Midbrain (tissue), 1 donor: ENCODE measurements around the gene DPYD.

ENCODE experiments used
- DNase-seq: peaks from one replicate; lab custom pipeline; 2025; lab: John Stamatoyannopoulos, UW

DPYD gene

DNA sequence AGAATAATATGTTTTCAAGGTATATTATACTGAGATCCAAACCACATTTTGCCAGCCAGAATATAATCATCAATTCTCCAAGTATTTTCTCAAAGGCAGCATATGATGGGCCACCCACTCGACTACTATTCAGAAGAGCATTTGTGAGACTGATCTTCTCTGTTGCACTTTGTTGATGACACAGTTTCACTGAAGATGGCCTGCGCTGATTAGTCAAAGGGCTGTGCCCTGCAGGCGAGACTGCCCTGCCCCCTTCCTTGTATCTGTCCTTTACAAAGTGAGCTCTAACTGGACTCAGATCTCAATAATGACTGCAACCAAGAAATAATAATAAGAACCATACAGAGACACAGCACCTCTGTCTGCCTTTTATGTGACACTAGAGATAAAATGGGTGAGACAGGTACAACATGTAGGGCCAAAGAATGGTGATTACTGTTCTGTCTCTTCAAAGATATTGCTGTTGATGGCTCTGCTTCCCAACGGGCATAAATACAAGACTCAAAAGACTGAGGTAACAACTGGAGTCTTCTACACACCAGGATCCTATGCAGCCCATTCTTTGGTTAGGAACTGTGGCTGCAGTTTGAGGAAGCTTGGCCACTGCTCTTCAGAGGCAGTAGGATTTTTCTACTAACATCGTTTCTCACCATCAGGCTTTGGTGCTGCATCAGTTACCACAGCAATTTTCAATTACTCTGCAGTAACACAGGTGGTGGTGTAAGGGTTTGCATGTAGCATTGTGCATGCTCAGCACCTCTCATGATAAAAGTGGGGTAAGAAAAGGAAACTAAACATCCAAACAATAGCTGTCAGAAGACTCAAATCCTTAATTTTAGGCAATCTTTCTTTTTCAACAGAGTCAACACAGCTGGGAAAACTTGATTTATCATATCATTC is 718.1 kb downstream of the DPYD start:
- DNase-seq, result no peak

GRCh38 chr1:97201641-97202040 is 719.2 kb downstream of the DPYD start:
- no peak for DNase-seq

- DNase-seq, result no peak
Observed at GRCh38 chr1:97200595-97200994, 720.2 kb downstream of the DPYD start.

GRCh38 chr1:97196825-97197516 is 723.9 kb downstream of the DPYD start:
- DNase-seq, result no peak

DNA sequence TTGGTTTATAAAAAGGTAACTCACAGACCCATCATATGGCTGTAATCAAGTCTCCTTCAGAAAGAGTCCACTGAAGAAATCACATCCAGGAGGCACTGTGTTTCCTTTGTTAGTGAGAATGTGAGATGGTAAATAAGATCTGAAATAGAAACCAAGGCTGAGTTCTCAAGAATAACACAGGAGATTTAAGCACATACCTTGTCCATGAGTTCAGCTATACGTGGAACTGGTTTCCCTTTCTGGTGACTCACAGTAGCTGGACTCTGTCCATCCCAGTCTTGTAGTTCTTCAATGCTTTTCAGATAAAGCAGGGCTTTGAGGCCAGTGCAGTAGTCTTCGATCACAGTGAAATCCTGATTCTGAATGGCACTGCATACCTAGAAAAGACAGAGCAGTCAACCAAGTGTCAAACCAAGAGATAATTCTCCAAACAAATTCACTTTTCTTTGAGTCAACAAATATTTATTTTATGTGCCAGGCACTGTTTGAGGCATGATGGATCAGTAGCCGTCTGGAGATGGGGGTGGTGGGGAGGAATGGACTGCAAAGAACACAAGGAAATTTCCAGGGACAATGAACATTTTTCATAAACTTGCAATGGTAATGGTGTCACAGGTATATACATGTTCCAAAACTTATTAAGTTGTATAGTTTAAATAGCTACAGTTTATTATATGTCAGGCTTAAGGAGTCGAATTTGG is 727.8 kb downstream of the DPYD start:
- DNase-seq, result no peak

- DNase-seq, result no peak
Observed at GRCh38 chr1:97190326-97190725, 730.5 kb downstream of the DPYD start.

- DNase-seq, result no peak
Observed at GRCh38 chr1:97186381-97186780, 734.5 kb downstream of the DPYD start.

GRCh38 chr1:97174039-97174704 is 746.7 kb downstream of the DPYD start:
- no peak for DNase-seq

GRCh38 chr1:97170300-97170699 is 750.5 kb downstream of the DPYD start:
- DNase-seq, result no peak

DNA sequence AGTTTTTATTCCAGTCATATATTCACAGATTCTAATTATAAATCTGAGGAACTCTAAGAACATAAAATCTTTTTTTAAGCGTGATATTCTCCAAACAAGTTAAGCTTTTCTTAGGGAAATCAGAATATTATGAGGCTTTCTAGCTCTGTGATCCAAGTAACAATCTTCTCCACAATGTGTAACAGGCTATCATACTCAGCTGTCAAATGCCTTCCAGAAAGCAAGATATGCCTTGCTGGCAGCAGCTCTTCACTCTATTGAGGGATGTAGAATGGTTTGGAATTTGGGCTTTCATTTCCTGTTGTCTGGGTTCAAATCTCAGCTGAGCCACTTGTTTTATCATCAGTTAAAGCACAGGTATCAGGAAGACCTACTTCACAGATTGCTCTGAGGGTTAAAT is 752.8 kb downstream of the DPYD start:
- DNase-seq, result no peak

- no peak for DNase-seq
Observed at GRCh38 chr1:97167246-97167645, 753.6 kb downstream of the DPYD start.

DNA sequence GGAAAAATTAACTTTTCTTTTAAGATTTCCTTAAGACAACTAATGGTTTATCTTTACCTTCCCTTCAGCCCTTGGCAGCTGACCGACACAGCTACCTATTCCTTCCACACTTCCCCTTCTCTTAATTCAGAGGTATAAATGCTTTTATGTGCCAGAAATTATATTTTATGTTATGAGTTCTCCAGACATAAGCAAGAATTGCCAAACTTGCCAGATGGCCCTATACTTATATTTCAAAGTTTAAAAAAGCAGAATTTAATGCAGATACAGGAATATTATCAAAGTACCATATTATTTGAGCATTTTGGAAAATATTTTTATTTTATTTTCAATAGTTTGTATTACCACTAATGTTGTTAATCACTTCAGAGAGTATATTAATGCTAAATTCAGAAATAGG is 754.2 kb downstream of the DPYD start:
- DNase-seq, result no peak

DNA sequence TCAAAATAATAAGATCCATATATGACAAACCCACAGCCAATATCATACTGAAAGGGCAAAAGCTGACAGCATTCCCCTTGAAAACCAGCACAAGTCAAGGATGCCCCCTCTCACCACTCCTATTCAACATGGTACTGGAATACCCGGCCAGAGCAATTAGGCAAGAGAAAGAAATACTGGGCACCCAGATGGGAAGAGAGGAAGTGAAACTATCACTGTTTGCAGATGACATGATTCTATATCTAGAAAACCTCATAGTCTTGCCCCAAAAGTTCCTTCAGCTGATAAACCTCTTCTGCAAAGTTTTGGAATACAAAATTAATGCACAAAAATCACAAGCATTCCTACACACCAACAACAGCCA is 756.6 kb downstream of the DPYD start:
- DNase-seq, result no peak

DNA sequence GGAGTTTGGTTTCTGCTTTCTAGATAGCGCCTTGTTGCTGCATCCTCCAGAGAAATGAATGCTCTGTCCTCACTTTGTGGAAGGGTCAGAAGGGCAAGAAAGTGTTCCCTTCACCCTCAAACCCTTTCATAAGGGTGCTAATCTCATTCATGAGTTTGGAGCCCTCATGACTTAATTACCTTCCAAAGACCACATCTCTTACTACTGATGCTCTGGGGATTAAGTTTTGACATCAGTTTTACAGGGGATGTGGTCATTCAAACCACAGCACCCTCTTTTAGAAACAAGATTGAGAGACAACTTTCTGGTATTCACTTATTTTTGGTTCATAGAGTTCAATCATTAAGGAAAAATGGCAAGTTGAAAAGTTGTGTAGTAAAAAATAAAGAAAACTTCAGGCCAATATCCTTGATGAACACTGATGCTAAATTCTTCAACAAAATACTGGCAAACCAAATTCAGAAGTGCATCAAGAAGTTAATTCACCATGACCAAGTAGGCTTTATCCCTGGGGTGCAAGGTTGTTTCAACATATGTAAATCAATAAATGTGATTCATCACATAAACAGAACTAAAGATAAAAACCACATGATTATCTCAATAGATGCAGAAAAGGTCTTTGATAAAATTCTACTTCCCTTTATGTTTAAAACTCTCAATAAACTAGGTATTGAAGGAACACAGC is 757.1 kb downstream of the DPYD start:
- no peak for DNase-seq

DNA sequence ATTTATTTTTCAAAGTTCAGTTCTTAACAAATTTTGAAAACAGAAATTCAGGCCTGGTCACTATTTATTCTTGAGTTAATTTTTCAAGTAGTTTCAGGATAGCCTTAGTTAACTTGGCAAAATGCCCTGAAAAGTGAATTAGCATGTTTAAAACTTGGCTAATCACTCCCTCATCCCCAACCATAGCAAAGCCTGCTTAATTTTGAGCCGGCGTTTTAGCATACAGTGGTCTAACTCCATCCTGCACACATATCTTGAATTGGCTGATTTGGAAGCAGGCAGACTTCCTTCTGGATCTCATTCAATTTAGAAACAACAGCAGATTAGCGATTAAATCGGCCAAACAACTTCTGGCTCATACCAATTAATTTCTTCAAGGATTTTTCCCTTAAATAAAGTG is 760.0 kb downstream of the DPYD start:
- DNase-seq, result peak; percentile 11

DNA sequence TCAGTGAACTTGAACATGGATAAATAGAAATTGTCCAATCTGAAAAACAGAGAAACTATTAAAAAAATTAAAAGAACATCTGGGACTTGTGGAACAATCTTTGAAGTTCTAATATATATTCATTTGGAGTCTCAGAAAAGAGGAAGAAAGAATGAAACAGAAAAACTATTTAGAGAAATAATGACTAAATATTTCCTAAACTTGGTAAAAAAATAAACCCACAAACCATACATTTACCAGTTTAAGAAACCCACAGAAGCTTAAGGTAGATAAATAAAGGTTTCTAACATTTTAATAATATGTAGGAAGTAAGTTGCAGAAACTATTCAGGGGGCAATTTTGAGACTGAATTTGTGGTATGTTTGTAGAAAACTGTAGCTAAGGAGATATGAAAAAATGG is 761.5 kb downstream of the DPYD start:
- DNase-seq, result no peak

DNA sequence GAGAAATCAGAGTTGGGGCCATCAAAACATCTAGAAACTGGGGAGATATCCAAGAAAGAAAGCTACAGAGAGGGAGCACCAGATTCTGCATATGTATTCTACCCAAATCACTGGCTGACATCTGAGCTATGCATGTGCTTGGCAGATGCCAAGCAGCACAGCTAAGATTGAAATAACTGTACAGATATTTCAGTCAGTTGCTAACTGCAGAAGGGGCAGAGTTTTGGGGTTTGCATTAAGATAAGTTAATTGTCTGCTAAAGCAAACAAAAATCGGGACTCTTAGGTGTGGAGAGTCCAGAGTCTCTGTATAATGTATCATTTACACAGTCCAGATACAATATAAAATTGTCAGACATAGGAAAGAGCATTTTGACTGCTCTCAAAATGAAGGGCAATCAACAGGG is 762.1 kb downstream of the DPYD start:
- DNase-seq, result no peak

- DNase-seq, result no peak
Observed at GRCh38 chr1:97157991-97158390, 762.8 kb downstream of the DPYD start.

DNA sequence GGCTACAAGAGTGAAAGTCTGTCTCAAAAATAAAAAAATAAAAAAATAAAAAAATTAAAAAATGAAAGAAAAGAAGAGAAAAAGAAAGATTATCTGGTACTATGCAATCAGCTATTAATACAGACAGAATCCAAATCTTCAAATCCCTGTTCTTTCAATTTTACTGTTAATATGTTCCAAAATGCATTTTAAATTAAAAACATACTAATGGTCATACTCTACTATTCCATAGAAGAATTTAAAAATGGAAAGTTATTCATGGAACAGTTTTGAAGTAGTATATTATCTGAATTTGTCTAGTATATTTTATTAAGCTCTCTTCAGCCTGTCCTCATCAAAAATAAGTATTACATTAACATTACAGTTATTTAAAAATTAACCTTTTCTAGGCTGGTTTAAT is 769.2 kb downstream of the DPYD start:
- no peak for DNase-seq

DNA sequence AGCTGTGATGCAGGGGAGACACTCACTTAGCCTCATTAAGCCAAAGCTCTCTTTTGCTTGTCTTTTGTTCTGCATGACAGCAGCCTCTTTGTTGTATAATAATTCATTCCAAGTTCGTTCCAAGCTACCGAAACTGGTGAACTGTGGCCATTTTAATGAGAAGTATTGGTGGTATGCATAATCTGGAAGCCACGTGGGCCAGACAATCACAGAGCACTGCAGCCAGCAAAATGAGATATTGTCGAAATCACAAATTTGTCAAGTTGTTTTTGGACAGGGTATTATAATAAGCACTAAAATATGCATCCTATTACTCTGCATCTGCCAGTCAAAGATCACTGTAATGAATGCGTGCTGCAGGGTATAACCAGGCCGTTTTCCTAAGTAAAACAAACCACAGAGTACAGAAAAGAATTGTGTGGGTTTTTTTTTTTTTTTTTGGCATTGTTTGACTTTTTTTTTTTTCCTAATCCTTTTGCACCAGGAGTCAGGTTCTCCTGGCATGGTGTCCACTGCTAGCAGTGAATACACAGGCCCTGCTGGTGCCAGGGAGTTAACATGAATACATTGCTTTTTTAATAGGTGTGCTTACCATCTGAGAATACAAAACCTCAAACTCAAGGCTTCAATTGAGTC is 775.4 kb downstream of the DPYD start:
- peak; percentile 86 for DNase-seq

DNA sequence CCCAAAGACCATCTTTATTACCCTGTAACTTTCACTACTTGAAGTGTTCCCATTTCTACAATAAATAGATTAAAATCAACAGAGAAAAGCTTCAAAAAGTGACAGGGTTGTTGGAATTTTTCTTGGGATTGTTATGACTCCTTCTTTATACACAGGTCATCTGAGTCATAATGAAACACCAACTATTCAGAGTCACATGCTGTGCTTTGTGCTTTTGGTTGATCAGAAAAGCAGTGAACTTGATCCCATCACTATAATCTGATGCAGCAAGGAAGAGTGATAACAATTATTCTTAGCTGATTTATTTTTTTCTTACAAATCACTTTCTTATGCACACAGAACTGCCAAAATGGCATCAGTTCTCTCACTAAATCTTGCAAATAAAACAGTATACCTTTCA is 776.3 kb downstream of the DPYD start:
- DNase-seq, result no peak
